ENCODE data around the gene MPRIP. TPM values are rescaled to one million over a fixed set of nuclear protein-coding genes. Genes with fewer than 3 reads are reported as not detected.

The MPRIP gene
- total and polyA plus RNA-seq, 2 experiments from 2014 or later = 91.7 to 202 TPM

- no peak overlapping the region for H2AFZ ChIP-seq
- no peak overlapping the region for H3K27ac ChIP-seq
- TF ChIP-seq EZH2phosphoT487 (IDR thresholded peaks at IDR 0.05; ENCODE audit: low read depth, severe bottlenecking, unreplicated experiment) (no peak), EZH2 (IDR thresholded peaks at IDR 0.05; ENCODE audit: borderline replicate concordance) (no peak), CTCF (IDR thresholded peaks at IDR 0.05; ENCODE audit: poor library complexity) (no peak)
- 96% methylated on average over 25 of the region's 25 CpGs for WGBS (ENCODE audit: low lambda C conversion rate, missing lambda C conversion rate)
- peaks cover 47% of the 10 kb centered on the region for H4K20me1 ChIP-seq (ENCODE audit: insufficient read depth, poor library complexity, severe bottlenecking)
- no peaks in the 10 kb centered on the region for H3K9me2 ChIP-seq (replicated peaks; ENCODE audit: insufficient read depth)
- peaks cover 32% of the 10 kb centered on the region for H3K79me2 ChIP-seq
- no peaks in the 10 kb centered on the region for H3K36me3 ChIP-seq (replicated peaks; ENCODE audit: insufficient read depth, low read depth)
- no peaks in the 10 kb centered on the region for H3K9me3 ChIP-seq (ENCODE audit: low read depth)
- H3K4me3 ChIP-seq = no peak overlapping the region
- no peaks in the 10 kb centered on the region for H3K27me3 ChIP-seq
- no peak overlapping the region for H3K4me2 ChIP-seq
- H3K4me1 ChIP-seq (ENCODE audit: insufficient read depth) = peaks cover 8% of the 10 kb centered on the region
- DNase-seq (ENCODE audit: low spot score) = no peak
These were observed 185.6 kb downstream of the MPRIP start for GRCh38 chr17:17227608-17228520.

GRCh38 chr17:17228521-17229279 lies 186.4 kb downstream of the MPRIP start:
- Histone ChIP-seq H3K9me3 (ENCODE audit: low read depth) (no peaks in the 10 kb centered on the region), H3K27ac (no peak overlapping the region), H3K4me1 (ENCODE audit: insufficient read depth) (peaks cover 11% of the 10 kb centered on the region), H3K9me2 (replicated peaks; ENCODE audit: insufficient read depth) (no peaks in the 10 kb centered on the region), H3K4me2 (no peak overlapping the region), H3K4me3 (no peak overlapping the region), H2AFZ (no peak overlapping the region), H3K27me3 (no peaks in the 10 kb centered on the region), H3K36me3 (replicated peaks; ENCODE audit: insufficient read depth, low read depth) (no peaks in the 10 kb centered on the region), H3K79me2 (peaks cover 41% of the 10 kb centered on the region), H4K20me1 (ENCODE audit: insufficient read depth, poor library complexity, severe bottlenecking) (peaks cover 49% of the 10 kb centered on the region)
- no peak for TF ChIP-seq CTCF (IDR thresholded peaks at IDR 0.05; ENCODE audit: poor library complexity)
- TF ChIP-seq EZH2phosphoT487 (IDR thresholded peaks at IDR 0.05; ENCODE audit: low read depth, severe bottlenecking, unreplicated experiment) = no peak
- no peak for TF ChIP-seq EZH2 (IDR thresholded peaks at IDR 0.05; ENCODE audit: borderline replicate concordance)
- 97% methylated on average over 17 of the region's 17 CpGs for WGBS (ENCODE audit: low lambda C conversion rate, missing lambda C conversion rate)
- no peak for DNase-seq (ENCODE audit: low spot score)

GRCh38 chr17:17229416-17230384 lies 187.4 kb downstream of the MPRIP start:
- Histone ChIP-seq H3K4me2 (no peak overlapping the region), H3K9me3 (ENCODE audit: low read depth) (no peaks in the 10 kb centered on the region), H3K27me3 (no peaks in the 10 kb centered on the region), H4K20me1 (ENCODE audit: insufficient read depth, poor library complexity, severe bottlenecking) (peaks cover 55% of the 10 kb centered on the region), H3K9me2 (replicated peaks; ENCODE audit: insufficient read depth) (no peaks in the 10 kb centered on the region), H2AFZ (no peak overlapping the region), H3K27ac (no peak overlapping the region), H3K79me2 (peaks cover 51% of the 10 kb centered on the region), H3K4me1 (ENCODE audit: insufficient read depth) (peaks cover 20% of the 10 kb centered on the region), H3K4me3 (no peak overlapping the region), H3K36me3 (replicated peaks; ENCODE audit: insufficient read depth, low read depth) (no peaks in the 10 kb centered on the region)
- no peak for DNase-seq (ENCODE audit: low spot score)
- TF ChIP-seq CTCF (IDR thresholded peaks at IDR 0.05; ENCODE audit: poor library complexity) (no peak), EZH2phosphoT487 (IDR thresholded peaks at IDR 0.05; ENCODE audit: low read depth, severe bottlenecking, unreplicated experiment) (no peak), EZH2 (IDR thresholded peaks at IDR 0.05; ENCODE audit: borderline replicate concordance) (no peak)
- WGBS (ENCODE audit: low lambda C conversion rate, missing lambda C conversion rate) = 94% methylated on average over 26 of the region's 26 CpGs
